ENCODE measurements around the gene IFNL4. TPM values are rescaled to one million over a fixed set of nuclear protein-coding genes. Genes with fewer than 3 reads are reported as not detected.

IFNL4 gene
- total RNA-seq, 2 donors from 2014 or later, result not detected

GRCh38 chr19:39200066-39200802 is 48.4 kb downstream of the IFNL4 start:
- Histone ChIP-seq H3K4me1 (peaks cover 4% of the 10 kb centered on the region), H3K27me3 (peaks cover 67% of the 10 kb centered on the region), H3K36me3 (no peaks in the 10 kb centered on the region), H3K9ac (ENCODE audit: low read depth in 2 of 2, low read length in 2 of 2) (no peak overlapping the region), H3K27ac (no peak overlapping the region), H3K4me3 (no peak overlapping the region), H3K9me3 (no peaks in the 10 kb centered on the region)
- DNase-seq, result no peak
- TF ChIP-seq, protein P1, sequence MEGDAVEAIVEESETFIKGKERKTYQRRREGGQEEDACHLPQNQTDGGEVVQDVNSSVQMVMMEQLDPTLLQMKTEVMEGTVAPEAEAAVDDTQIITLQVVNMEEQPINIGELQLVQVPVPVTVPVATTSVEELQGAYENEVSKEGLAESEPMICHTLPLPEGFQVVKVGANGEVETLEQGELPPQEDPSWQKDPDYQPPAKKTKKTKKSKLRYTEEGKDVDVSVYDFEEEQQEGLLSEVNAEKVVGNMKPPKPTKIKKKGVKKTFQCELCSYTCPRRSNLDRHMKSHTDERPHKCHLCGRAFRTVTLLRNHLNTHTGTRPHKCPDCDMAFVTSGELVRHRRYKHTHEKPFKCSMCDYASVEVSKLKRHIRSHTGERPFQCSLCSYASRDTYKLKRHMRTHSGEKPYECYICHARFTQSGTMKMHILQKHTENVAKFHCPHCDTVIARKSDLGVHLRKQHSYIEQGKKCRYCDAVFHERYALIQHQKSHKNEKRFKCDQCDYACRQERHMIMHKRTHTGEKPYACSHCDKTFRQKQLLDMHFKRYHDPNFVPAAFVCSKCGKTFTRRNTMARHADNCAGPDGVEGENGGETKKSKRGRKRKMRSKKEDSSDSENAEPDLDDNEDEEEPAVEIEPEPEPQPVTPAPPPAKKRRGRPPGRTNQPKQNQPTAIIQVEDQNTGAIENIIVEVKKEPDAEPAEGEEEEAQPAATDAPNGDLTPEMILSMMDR (IDR thresholded peaks at IDR 0.05), result no peak
- intact Hi-C loops (cut with DNase I), result no loop called here

GRCh38 chr19:39199025-39199424 is 49.6 kb downstream of the IFNL4 start:
- Histone ChIP-seq H3K4me3 (no peak overlapping the region), H3K9me3 (no peaks in the 10 kb centered on the region), H3K9ac (ENCODE audit: low read depth in 2 of 2, low read length in 2 of 2) (no peak overlapping the region), H3K36me3 (no peaks in the 10 kb centered on the region), H3K4me1 (peaks cover 4% of the 10 kb centered on the region), H3K27ac (no peak overlapping the region), H3K27me3 (peaks cover 55% of the 10 kb centered on the region)
- no peak for DNase-seq
- intact Hi-C loops (cut with DNase I), result no loop called here
- TF ChIP-seq, protein P1 (IDR thresholded peaks at IDR 0.05), result no peak

GRCh38 chr19:39197808-39198207 is 50.8 kb downstream of the IFNL4 start:
- H3K27ac ChIP-seq, result no peak overlapping the region
- DNase-seq, result no peak
- TF ChIP-seq, protein P1 (IDR thresholded peaks at IDR 0.05), result no peak
- H3K9ac ChIP-seq (ENCODE audit: low read depth in 2 of 2, low read length in 2 of 2), result no peak overlapping the region
- intact Hi-C loops (cut with DNase I), result no loop called here
- no peaks in the 10 kb centered on the region for H3K36me3 ChIP-seq
- peaks cover 4% of the 10 kb centered on the region for H3K4me1 ChIP-seq
- H3K27me3 ChIP-seq, result peaks cover 43% of the 10 kb centered on the region
- no peaks in the 10 kb centered on the region for H3K9me3 ChIP-seq
- H3K4me3 ChIP-seq, result no peak overlapping the region

- no peak for DNase-seq
- intact Hi-C loops (cut with DNase I), result no loop called here
- Histone ChIP-seq H3K4me1 (peaks cover 4% of the 10 kb centered on the region), H3K36me3 (no peaks in the 10 kb centered on the region), H3K9ac (ENCODE audit: low read depth in 2 of 2, low read length in 2 of 2) (no peak within 1 kb of the TSS), H3K9me3 (no peaks in the 10 kb centered on the region), H3K27ac (no peak within 1 kb of the TSS), H3K4me3 (no peak within 1 kb of the TSS), H3K27me3 (peaks cover 39% of the 10 kb centered on the region)
- TF ChIP-seq, protein P1 (IDR thresholded peaks at IDR 0.05), result no peak
These were observed 51.6 kb downstream of the IFNL4 start, which contains the start of gene NCCRP1 for GRCh38 chr19:39196860-39197562. Gene NCCRP1, plus strand, starts transcription at chr19:39196964. Its CDS starts 19 bp downstream, at chr19:39196983.

DNA sequence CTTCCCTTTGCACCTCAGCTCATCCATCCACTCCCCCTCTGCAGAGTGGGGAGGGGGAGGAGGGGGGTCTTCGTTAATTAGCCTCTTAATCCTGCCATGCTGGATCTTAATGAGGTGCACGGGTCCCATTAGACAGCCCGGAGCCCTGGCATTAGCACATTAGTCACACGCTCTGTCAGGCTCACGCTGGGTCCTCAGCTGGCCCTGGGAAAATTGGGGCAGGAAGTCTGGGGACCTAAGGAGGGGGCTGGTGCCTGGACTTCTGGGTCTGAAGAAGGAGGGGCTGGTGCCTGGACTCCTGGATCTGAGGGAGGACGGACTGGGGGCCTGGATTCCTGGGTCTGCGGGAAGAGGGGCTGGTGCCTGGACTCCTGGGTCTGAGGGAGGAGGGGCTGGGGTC is 52.3 kb downstream of the IFNL4 start:
- Histone ChIP-seq H3K27me3 (peaks cover 35% of the 10 kb centered on the region), H3K4me3 (no peak overlapping the region), H3K9ac (ENCODE audit: low read depth in 2 of 2, low read length in 2 of 2) (no peak overlapping the region), H3K4me1 (peaks cover 4% of the 10 kb centered on the region), H3K27ac (no peak overlapping the region), H3K9me3 (no peaks in the 10 kb centered on the region), H3K36me3 (no peaks in the 10 kb centered on the region)
- DNase-seq, result no peak
- TF ChIP-seq, protein P1 (IDR thresholded peaks at IDR 0.05), result no peak
- intact Hi-C loops (cut with DNase I), result no loop called here

Other genes starting within 250 kb of the IFNL4 start
- 1 to 10 TPM; 1.1 to 2.4 TPM for gene FBXO27, start 216.3 kb downstream of the IFNL4 start, total RNA-seq
- not detected for gene ACP7, start 164.5 kb downstream of the IFNL4 start, total RNA-seq
- 100 to 1,000 TPM in 1 of 2 donors, 10 to 100 TPM in 1; 85.5 to 127 TPM for gene PAK4, start 123.1 kb downstream of the IFNL4 start, total RNA-seq
- not detected for gene NCCRP1, start 51.9 kb downstream of the IFNL4 start, total RNA-seq
- 1 to 10 TPM in 1 of 2 donors, not detected in 1; 2.1 TPM for gene SYCN, start 44.6 kb downstream of the IFNL4 start, total RNA-seq
- not detected for gene IFNL3, start 3.9 kb downstream of the IFNL4 start, total RNA-seq
- not detected for gene IFNL2, start 19.5 kb upstream of the IFNL4 start, total RNA-seq
- not detected for gene IFNL1, start 47.6 kb upstream of the IFNL4 start, total RNA-seq
- gene LRFN1, start 72.0 kb upstream of the IFNL4 start, total RNA-seq, result under 1 TPM; 0.25 to 0.29 TPM
- gene GMFG, start 87.2 kb upstream of the IFNL4 start, total RNA-seq, result 10 to 100 TPM in 1 of 2 donors, 1 to 10 TPM in 1; 8.7 to 12.7 TPM
- gene SAMD4B, start 93.6 kb upstream of the IFNL4 start, total RNA-seq, result 10 to 100 TPM; 63.9 to 73.7 TPM
- 10 to 100 TPM; 31.9 to 41.6 TPM for gene PAF1, start 142.2 kb upstream of the IFNL4 start, total RNA-seq
- 10 to 100 TPM; 22.8 to 37.5 TPM for gene MED29, start 142.5 kb upstream of the IFNL4 start, total RNA-seq
- gene ZFP36, start 158.0 kb upstream of the IFNL4 start, total RNA-seq, result 100 to 1,000 TPM; 120 to 121 TPM
- 10 to 100 TPM in 1 of 2 donors, 1 to 10 TPM in 1; 8.0 to 10.4 TPM for gene PLEKHG2, start 163.8 kb upstream of the IFNL4 start, total RNA-seq
- gene RPS16, start 187.1 kb upstream of the IFNL4 start, total RNA-seq, result 1,000 to 10,000 TPM; 1,698 to 1,720 TPM
- 100 to 1,000 TPM in 1 of 2 donors, 10 to 100 TPM in 1; 76.6 to 123 TPM for gene SUPT5H, start 196.7 kb upstream of the IFNL4 start, total RNA-seq
- gene TIMM50, start 232.0 kb upstream of the IFNL4 start, total RNA-seq, result 10 to 100 TPM; 45.7 to 83.9 TPM